H9 (cell line): ENCODE measurements around the gene STK11. TPM values are rescaled to one million over a fixed set of nuclear protein-coding genes. Genes with fewer than 3 reads are reported as not detected.

Experiments used
- DNase-seq: peaks from one replicate; pipeline ENCODE4 v3.0.0-alpha.2; 2017
- H2AFZ ChIP-seq: one replicate; pipeline ENCODE4 v1.6.1; 2013; ENCODE audit warnings: mild to moderate bottlenecking, low read length, control low read depth, moderate library complexity
- H2AK5ac ChIP-seq: 2 replicates; pipeline ENCODE4 v1.6.1; 2013; ENCODE audit warnings: low read length, control low read depth, mixed read lengths; ENCODE audit not compliant: insufficient read length
- H2BK120ac ChIP-seq: one replicate; pipeline ENCODE4 v1.6.1; 2013; ENCODE audit warnings: low read depth, mild to moderate bottlenecking, low read length, control low read depth, inconsistent platforms; ENCODE audit not compliant: poor library complexity, severe bottlenecking
- H2BK12ac ChIP-seq: 2 replicates; pipeline ENCODE4 v1.6.1; 2013; ENCODE audit warnings: low read length, control low read depth, mixed read lengths, low read depth; ENCODE audit not compliant: insufficient read length
- H2BK15ac ChIP-seq: 2 replicates; pipeline ENCODE4 v1.6.1; 2013; ENCODE audit warnings: low read depth, low read length, control low read depth
- H2BK20ac ChIP-seq: one replicate; pipeline ENCODE4 v1.6.1; 2013; ENCODE audit warnings: low read depth, mild to moderate bottlenecking, low read length, control low read depth, inconsistent platforms; ENCODE audit not compliant: poor library complexity, severe bottlenecking
- H2BK5ac ChIP-seq: 2 replicates; pipeline ENCODE4 v1.6.1; 2013; ENCODE audit warnings: low read length, control low read depth, mixed read lengths; ENCODE audit not compliant: insufficient read length
- H3K14ac ChIP-seq: 2 replicates; pipeline ENCODE4 v1.6.1; 2013; ENCODE audit warnings: low read length, control low read depth; ENCODE audit not compliant: insufficient read depth
- H3K18ac ChIP-seq: 2 replicates; pipeline ENCODE4 v1.6.1; 2013; ENCODE audit warnings: low read depth, mild to moderate bottlenecking, mixed read lengths, low read length, control low read depth; ENCODE audit not compliant: insufficient read length
- H3K23ac ChIP-seq: 2 replicates; pipeline ENCODE4 v1.6.1; 2013; ENCODE audit warnings: low read length, control low read depth, mixed read lengths, low read depth; ENCODE audit not compliant: insufficient read length
- H3K23me2 ChIP-seq: 2 replicates; pipeline ENCODE4 v1.6.1; 2013; ENCODE audit warnings: low read depth, mild to moderate bottlenecking, mixed read lengths, low read length, control low read depth; ENCODE audit not compliant: insufficient read length, poor library complexity, severe bottlenecking
- H3K27ac ChIP-seq: 2 replicates; pipeline ENCODE4 v1.5.1; 2013; ENCODE audit warnings: low read length, control low read depth, mixed read lengths, low read depth; ENCODE audit not compliant: insufficient read length
- H3K27me3 ChIP-seq: 2 replicates; pipeline ENCODE4 v1.6.1; 2013; ENCODE audit warnings: low read length, control low read depth, inconsistent platforms; ENCODE audit not compliant: insufficient read depth
- H3K4ac ChIP-seq: 2 replicates; pipeline ENCODE4 v1.6.1; 2013; ENCODE audit warnings: low read depth, mild to moderate bottlenecking, control low read depth, inconsistent platforms, low read length, moderate library complexity
- H3K4me1 ChIP-seq: 2 replicates; pipeline ENCODE4 v1.6.1; 2013; ENCODE audit warnings: low read length, control low read depth, inconsistent platforms; ENCODE audit not compliant: insufficient read depth
- H3K4me2 ChIP-seq: 2 replicates; pipeline ENCODE4 v1.6.1; 2013; ENCODE audit warnings: low read length, control low read depth, mixed read lengths; ENCODE audit not compliant: insufficient read length, insufficient read depth
- H3K56ac ChIP-seq: 2 replicates; pipeline ENCODE4 v1.6.1; 2013; ENCODE audit warnings: low read depth, mild to moderate bottlenecking, mixed read lengths, low read length, control low read depth; ENCODE audit not compliant: insufficient read length
- H3K79me1 ChIP-seq: 2 replicates; pipeline ENCODE4 v1.6.1; 2013; ENCODE audit warnings: low read depth, mild to moderate bottlenecking, moderate library complexity, low read length, control low read depth, inconsistent platforms; ENCODE audit not compliant: insufficient read depth, poor library complexity, severe bottlenecking
- H3K79me2 ChIP-seq: 2 replicates; pipeline ENCODE4 v1.6.1; 2013; ENCODE audit warnings: low read length, control low read depth, inconsistent platforms; ENCODE audit not compliant: insufficient read depth
- H3K9ac ChIP-seq: 2 replicates; pipeline ENCODE4 v1.6.1; 2013; ENCODE audit warnings: low read length, control low read depth, mixed read lengths; ENCODE audit not compliant: insufficient read length; ENCODE audit errors: extremely low read depth
- H3K9me3 ChIP-seq: one replicate; pipeline ENCODE4 v1.6.1; 2013; ENCODE audit warnings: low read depth, low read length, inconsistent platforms; ENCODE audit not compliant: control insufficient read depth
- H3T11ph ChIP-seq: one replicate; pipeline ENCODE4 v1.6.1; 2013; ENCODE audit warnings: mild to moderate bottlenecking, low read length, control low read depth, inconsistent platforms
- H4K20me1 ChIP-seq: one replicate; pipeline ENCODE4 v1.6.1; 2013; ENCODE audit not compliant: control insufficient read depth, insufficient read length, insufficient read depth
- H4K5ac ChIP-seq: 2 replicates; pipeline ENCODE4 v1.6.1; 2013; ENCODE audit warnings: low read depth, mild to moderate bottlenecking, mixed read lengths, low read length, control low read depth; ENCODE audit not compliant: insufficient read length
- H4K8ac ChIP-seq: replicated peaks from 2 replicates; pipeline ENCODE4 v1.6.1; 2013; ENCODE audit warnings: low read length, control low read depth, mixed read lengths, low read depth; ENCODE audit not compliant: insufficient read length
- H4K91ac ChIP-seq: 2 replicates; pipeline ENCODE4 v1.6.1; 2013; ENCODE audit warnings: low read depth, mild to moderate bottlenecking, moderate library complexity, mixed read lengths, low read length, control low read depth; ENCODE audit not compliant: insufficient read length
- H3K27ac Mint-ChIP-seq, 3 experiments: 2 replicates in 2 of 3; 3 replicates in 1 of 3; pipeline ENCODE4 v1.8.0; 2020 to 2021; ENCODE audit warnings: mixed read lengths in 3 of 3, mild to moderate bottlenecking in 1 of 3, moderate library complexity in 1 of 3
- H3K27me3 Mint-ChIP-seq: 2 replicates; pipeline ENCODE4 v1.8.0; 2021; ENCODE audit warnings: low read depth, mild to moderate bottlenecking, moderate library complexity, mixed read lengths
- H3K36me3 Mint-ChIP-seq, 3 experiments: 2 replicates in 2 of 3; 3 replicates in 1 of 3; pipeline ENCODE4 v1.8.0; 2020 to 2021; ENCODE audit warnings: low read depth in 3 of 3, mixed read lengths in 3 of 3; ENCODE audit not compliant: insufficient read depth in 1 of 3
- H3K4me1 Mint-ChIP-seq, 2 experiments: 2 replicates each; pipeline ENCODE4 v1.8.0; 2020; ENCODE audit warnings: mixed read lengths in 2 of 2
- H3K4me3 Mint-ChIP-seq, 2 experiments: 2 replicates in 1 of 2; 3 replicates in 1 of 2; pipeline ENCODE4 v1.8.0; 2020 to 2021; ENCODE audit warnings: mild to moderate bottlenecking in 2 of 2, mixed read lengths in 2 of 2, moderate library complexity in 1 of 2
- H3K9me3 Mint-ChIP-seq, 2 experiments: 2 replicates in 1 of 2; 3 replicates in 1 of 2; pipeline ENCODE4 v1.8.0; 2020; ENCODE audit warnings: mild to moderate bottlenecking in 2 of 2, mixed read lengths in 2 of 2, moderate library complexity in 1 of 2
- WGBS: extraction: QIAGEN DNeasy Blood & Tissue Kit; methylation state at CpG from one replicate; pipeline ENCODE4 v1.1.7; 2013; ENCODE audit warnings: missing lambda C conversion rate, low lambda C conversion rate, mixed read lengths; ENCODE audit not compliant: insufficient read length; ENCODE audit errors: extremely low coverage; 5-methylcytosine and 5-hydroxymethylcytosine counted together
- total RNA-seq: library from RNA; stranded (reverse); gene quantifications from 2 replicates; pipeline ENCODE4 v1.2.1, GENCODE V29; 2021
- TF ChIP-seq, protein P1 (sequence below): fragments of 200-600 bp; sonication (generic); conservative IDR thresholded peaks from 3 replicates; pipeline ENCODE4 v1.8.0; 2021; ENCODE audit warnings: antibody characterized with exemption, mild to moderate bottlenecking

STK11 gene
- total RNA-seq, 1 experiment from 2014 or later: 74.3 TPM

DNA sequence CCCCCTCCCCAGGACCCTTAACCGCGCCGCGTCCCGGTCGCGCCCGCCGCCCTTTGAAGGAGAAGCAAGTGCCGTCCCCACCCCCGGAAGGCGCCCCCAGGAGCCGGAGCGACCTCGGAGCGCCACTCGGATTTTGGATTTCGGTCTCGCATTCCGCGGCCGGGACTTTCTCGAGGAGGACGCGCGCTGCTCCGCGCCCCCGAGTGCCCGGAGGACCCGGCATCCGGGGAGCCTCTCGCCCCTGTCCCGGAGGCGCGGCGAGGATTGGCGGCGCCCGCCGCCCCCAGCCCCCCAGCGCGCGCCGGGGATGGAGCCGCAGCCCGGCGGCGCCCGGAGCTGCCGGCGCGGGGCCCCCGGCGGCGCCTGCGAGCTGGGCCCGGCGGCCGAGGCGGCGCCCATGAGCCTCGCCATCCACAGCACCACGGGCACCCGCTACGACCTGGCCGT, 44.4 kb downstream of the STK11 start:
- H3T11ph ChIP-seq: no peak overlapping the region
- no peak overlapping the region for H2AK5ac ChIP-seq
- H3K23ac ChIP-seq: no peak overlapping the region
- no peak overlapping the region for H4K8ac ChIP-seq
- H4K20me1 ChIP-seq: no peaks in the 10 kb centered on the region
- no peak overlapping the region for H2BK12ac ChIP-seq
- H3K14ac ChIP-seq: peak overlapping the region; percentile 80
- H3K27ac ChIP-seq: no peak overlapping the region
- no peak overlapping the region for H4K91ac ChIP-seq
- Mint-ChIP-seq H3K27me3 (no peaks in the 10 kb centered on the region), H3K9me3 (no peaks in the 10 kb centered on the region; a peak in 1 of 5 replicates), H3K27ac (no peak overlapping the region; a peak in 1 of 7 replicates), H3K4me3 (peak overlapping the region; percentile 72 to 88), H3K36me3 (peaks cover 15 to 32% (median 22%) of the 10 kb centered on the region in 3 experiments; a peak in 6 of 7 replicates), H3K4me1 (peaks cover 0 to 19% of the 10 kb centered on the region in 2 experiments; a peak in 1 of 4 replicates)
- no CpG with 5 or more reads among the region's 67 CpGs for WGBS
- no peak overlapping the region for H2BK5ac ChIP-seq
- no peaks in the 10 kb centered on the region for H3K79me1 ChIP-seq
- no peaks in the 10 kb centered on the region for H3K9me3 ChIP-seq
- H3K79me2 ChIP-seq: peaks cover 11% of the 10 kb centered on the region; the same call in 1 of the 2 replicates
- peaks cover 12% of the 10 kb centered on the region for H3K23me2 ChIP-seq
- H2BK20ac ChIP-seq: no peak overlapping the region
- no peak overlapping the region for H4K5ac ChIP-seq
- no peak overlapping the region for H3K18ac ChIP-seq
- H3K4me2 ChIP-seq: peak overlapping the region; percentile 41
- peak overlapping the region; percentile 72 for H3K9ac ChIP-seq
- no peaks in the 10 kb centered on the region; the same call in 1 of the 2 replicates for H3K4me1 ChIP-seq
- no peak overlapping the region for H2AFZ ChIP-seq
- TF ChIP-seq, protein P1, sequence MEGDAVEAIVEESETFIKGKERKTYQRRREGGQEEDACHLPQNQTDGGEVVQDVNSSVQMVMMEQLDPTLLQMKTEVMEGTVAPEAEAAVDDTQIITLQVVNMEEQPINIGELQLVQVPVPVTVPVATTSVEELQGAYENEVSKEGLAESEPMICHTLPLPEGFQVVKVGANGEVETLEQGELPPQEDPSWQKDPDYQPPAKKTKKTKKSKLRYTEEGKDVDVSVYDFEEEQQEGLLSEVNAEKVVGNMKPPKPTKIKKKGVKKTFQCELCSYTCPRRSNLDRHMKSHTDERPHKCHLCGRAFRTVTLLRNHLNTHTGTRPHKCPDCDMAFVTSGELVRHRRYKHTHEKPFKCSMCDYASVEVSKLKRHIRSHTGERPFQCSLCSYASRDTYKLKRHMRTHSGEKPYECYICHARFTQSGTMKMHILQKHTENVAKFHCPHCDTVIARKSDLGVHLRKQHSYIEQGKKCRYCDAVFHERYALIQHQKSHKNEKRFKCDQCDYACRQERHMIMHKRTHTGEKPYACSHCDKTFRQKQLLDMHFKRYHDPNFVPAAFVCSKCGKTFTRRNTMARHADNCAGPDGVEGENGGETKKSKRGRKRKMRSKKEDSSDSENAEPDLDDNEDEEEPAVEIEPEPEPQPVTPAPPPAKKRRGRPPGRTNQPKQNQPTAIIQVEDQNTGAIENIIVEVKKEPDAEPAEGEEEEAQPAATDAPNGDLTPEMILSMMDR: no peak
- no peaks in the 10 kb centered on the region for H3K27me3 ChIP-seq
- H2BK15ac ChIP-seq: no peak overlapping the region
- H3K56ac ChIP-seq: no peak overlapping the region
- H3K4ac ChIP-seq: no peak overlapping the region
- DNase-seq: no peak
- H2BK120ac ChIP-seq: no peak overlapping the region
